ENCODE data around the gene ATXN2.

- no peak for TF ChIP-seq CTCF (IDR thresholded peaks at IDR 0.05)
- TF ChIP-seq ZFX (IDR thresholded peaks at IDR 0.05; ENCODE audit: borderline replicate concordance), result no peak
Measured at GRCh38 chr12:111447571-111448265, 151.4 kb downstream of the ATXN2 start.
